MCF 10A (cell line): Measurements from ENCODE around the gene OR9G1. TPM values are rescaled to one million over a fixed set of nuclear protein-coding genes. Genes with fewer than 3 reads are reported as not detected.

Experiments used
- Bru-seq: library from RNA; stranded (reverse); fragments of 400-500 nt; gene quantifications from one replicate; lab custom pipeline; 2021; lab: Mats Ljungman, UMichigan
- BruChase-seq, 2 experiments: library from RNA; stranded (reverse); fragments of 400-500 nt; gene quantifications; one replicate each; lab custom pipeline; 2021; lab: Mats Ljungman, UMichigan
- BruUV-seq: library from RNA; stranded (reverse); fragments of 400-500 nt; replicated peaks from 2 replicates; lab custom pipeline; 2021; lab: Mats Ljungman, UMichigan
- CTCF ChIA-PET: fragments of 300-600 bp; sonication (Branson Sonifier 250); formaldehyde crosslinking; extraction: SDS; loops from one replicate; lab custom pipeline; 2021; ENCODE audit warnings: antibody characterized with exemption, inconsistent platforms; lab: Yijun Ruan, JAX
- POLR2A ChIA-PET: fragments of 300-600, 350-650 bp; sonication (Branson Sonifier 250); formaldehyde crosslinking; extraction: SDS; loops from one replicate; lab custom pipeline; 2020; ENCODE audit warnings: antibody characterized with exemption, inconsistent platforms; lab: Yijun Ruan, JAX
- DNase-seq: peaks from one replicate; pipeline ENCODE4 v3.0.0-alpha.2; 2018; ENCODE audit not compliant: unreplicated experiment
- H3K27ac Mint-ChIP-seq: one replicate; pipeline ENCODE4 v1.8.0; 2022; ENCODE audit warnings: mild to moderate bottlenecking, low read depth, mixed read lengths; ENCODE audit not compliant: unreplicated experiment
- H3K27me3 Mint-ChIP-seq: one replicate; pipeline ENCODE4 v1.8.0; 2022; ENCODE audit warnings: mixed read lengths; ENCODE audit not compliant: insufficient read depth, unreplicated experiment
- H3K36me3 Mint-ChIP-seq: one replicate; pipeline ENCODE4 v1.8.0; 2022; ENCODE audit warnings: mild to moderate bottlenecking, moderate library complexity, mixed read lengths; ENCODE audit not compliant: insufficient read depth, unreplicated experiment
- H3K4me1 Mint-ChIP-seq: one replicate; pipeline ENCODE4 v1.8.0; 2022; ENCODE audit warnings: mixed read lengths; ENCODE audit not compliant: insufficient read depth, unreplicated experiment
- H3K4me3 Mint-ChIP-seq: one replicate; pipeline ENCODE4 v1.8.0; 2022; ENCODE audit warnings: mild to moderate bottlenecking, moderate library complexity, mixed read lengths; ENCODE audit not compliant: unreplicated experiment
- H3K9me3 Mint-ChIP-seq: one replicate; pipeline ENCODE4 v1.8.0; 2022; ENCODE audit warnings: mixed read lengths; ENCODE audit not compliant: unreplicated experiment
- CTCF ChIP-seq: fragments of 200-600 bp; IDR thresholded peaks from one replicate; pipeline ENCODE4 v1.8.0; 2022; ENCODE audit warnings: antibody characterized with exemption, mild to moderate bottlenecking; ENCODE audit not compliant: unreplicated experiment
- intact Hi-C: fragments of 100-400 bp; cut with micrococcal nuclease; formaldehyde crosslinking; loops from 2 replicates; pipeline ENCODE4 v1.14.1; 2022
- long read RNA-seq: library from polyadenylated mRNA; stranded (forward); transcript quantifications from one replicate; pipeline ENCODE4 v2.0.0, GENCODE V29; 2022
- total RNA-seq: library from RNA; stranded (reverse); gene quantifications from 2 replicates; pipeline ENCODE4 v1.2.3, GENCODE V29; 2022

The OR9G1 gene, protein sequence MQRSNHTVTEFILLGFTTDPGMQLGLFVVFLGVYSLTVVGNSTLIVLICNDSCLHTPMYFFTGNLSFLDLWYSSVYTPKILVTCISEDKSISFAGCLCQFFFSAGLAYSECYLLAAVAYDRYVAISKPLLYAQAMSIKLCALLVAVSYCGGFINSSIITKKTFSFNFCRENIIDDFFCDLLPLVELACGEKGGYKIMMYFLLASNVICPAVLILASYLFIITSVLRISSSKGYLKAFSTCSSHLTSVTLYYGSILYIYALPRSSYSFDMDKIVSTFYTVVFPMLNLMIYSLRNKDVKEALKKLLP
- total RNA-seq = not detected in 2 replicates
- Bru-seq, nascent RNA = not detected
- not detected for BruChase-seq, experiment 1, labeled RNA remaining after a 6-hour chase
- not detected for BruChase-seq, experiment 2, labeled RNA remaining after a 2-hour chase
- long read RNA-seq = 0 reads

GRCh38 chr11:56698795-56699194 is at the start of gene OR9G1:
Gene OR9G1 (plus strand): TSS chr11:56699095. CDS start chr11:56700388, 1,293 bp downstream.
- BruUV-seq = no TSS peak
- DNase-seq = no peak
- H3K9me3 Mint-ChIP-seq = peaks cover 12% of the 10 kb centered on the region
- ChIA-PET CTCF (no interaction called here), POLR2A (no interaction called here)
- no peak for TF ChIP-seq CTCF
- H3K27me3 Mint-ChIP-seq = no peaks in the 10 kb centered on the region
- H3K27ac Mint-ChIP-seq = no peak within 1 kb of the TSS
- no peak within 1 kb of the TSS for H3K4me3 Mint-ChIP-seq
- intact Hi-C loops = no loop called here
- H3K4me1 Mint-ChIP-seq = no peaks in the 10 kb centered on the region
- no peaks in the 10 kb centered on the region for H3K36me3 Mint-ChIP-seq

DNA sequence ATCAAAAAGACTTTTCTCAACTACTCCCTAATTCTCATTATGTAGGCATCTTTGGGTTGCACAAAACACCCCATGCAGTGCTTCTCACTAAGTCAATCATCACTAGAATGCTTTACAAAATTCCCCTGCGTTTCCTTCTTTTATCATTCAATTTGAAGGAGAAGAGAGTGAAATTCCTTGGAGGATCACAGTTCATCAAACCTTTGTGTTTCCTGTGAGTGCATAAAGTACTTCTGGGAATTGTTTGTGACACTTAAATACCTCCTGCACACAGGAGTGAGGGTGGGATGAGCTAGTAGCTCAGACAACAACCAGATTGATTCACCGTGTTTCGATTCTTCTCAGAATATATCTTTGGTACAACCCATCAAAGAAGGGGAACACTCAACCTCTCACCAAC is 39.1 kb upstream of the OR9G1 start:
- POLR2A ChIA-PET = no interaction called here
- Mint-ChIP-seq H3K36me3 (no peaks in the 10 kb centered on the region), H3K4me3 (no peak overlapping the region), H3K4me1 (no peaks in the 10 kb centered on the region), H3K27me3 (peaks cover 12% of the 10 kb centered on the region), H3K27ac (no peak overlapping the region), H3K9me3 (peaks cover 7% of the 10 kb centered on the region)
- DNase-seq = no peak
- no TSS peak for BruUV-seq
- intact Hi-C loops = no loop called here
- CTCF ChIA-PET = no interaction called here
- TF ChIP-seq CTCF = no peak

- H3K9me3 Mint-ChIP-seq = peaks cover 7% of the 10 kb centered on the region
- no peak for DNase-seq
- intact Hi-C loops = no loop called here
- no peaks in the 10 kb centered on the region for H3K36me3 Mint-ChIP-seq
- TF ChIP-seq CTCF = no peak
- H3K27me3 Mint-ChIP-seq = peaks cover 12% of the 10 kb centered on the region
- H3K4me1 Mint-ChIP-seq = no peaks in the 10 kb centered on the region
- no peak within 1 kb of the TSS for H3K27ac Mint-ChIP-seq
- ChIA-PET POLR2A (interaction anchor here (0.7 kb wide), 1 partner anchor 38 kb away, joined by 4 read pairs; no protein-coding TSS in a partner anchor), CTCF (interaction anchor here (0.9 kb wide), 1 partner anchor 17 kb away, joined by 3 read pairs; no protein-coding TSS in a partner anchor)
- H3K4me3 Mint-ChIP-seq = no peak within 1 kb of the TSS
- BruUV-seq = no TSS peak
Observed at GRCh38 chr11:56663386-56663785, 35.5 kb upstream of the OR9G1 start, which contains the start of gene OR5AR1. Gene OR5AR1 (plus strand): TSS chr11:56663686. CDS start chr11:56663686, 0 bp downstream.

DNA sequence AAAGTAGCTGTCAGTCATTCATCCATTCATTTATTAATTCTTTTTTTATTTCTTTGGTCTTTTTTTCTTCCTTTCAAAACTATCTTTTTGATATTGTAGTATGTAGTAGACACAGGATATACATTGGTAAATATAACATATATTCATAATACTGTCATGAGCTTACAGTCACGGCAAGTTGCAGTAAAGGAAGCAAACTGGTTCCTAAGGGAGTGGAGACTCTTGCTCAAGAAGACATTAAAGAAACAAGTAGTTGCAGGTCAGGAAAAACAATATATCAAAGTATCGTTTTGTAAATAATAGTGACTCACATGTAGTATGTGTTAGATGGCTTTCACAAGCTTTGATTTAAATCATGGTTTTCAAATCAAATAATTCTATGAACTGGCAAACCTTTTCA is 27.9 kb upstream of the OR9G1 start:
- intact Hi-C loops = no loop called here
- TF ChIP-seq CTCF = no peak
- Mint-ChIP-seq H3K4me1 (no peaks in the 10 kb centered on the region), H3K9me3 (peaks cover 1% of the 10 kb centered on the region), H3K27me3 (peaks cover 21% of the 10 kb centered on the region), H3K27ac (no peak overlapping the region), H3K4me3 (no peak overlapping the region), H3K36me3 (no peaks in the 10 kb centered on the region)
- no peak for DNase-seq
- CTCF ChIA-PET = interaction anchor here (0.5 kb wide), 1 partner anchor 54 kb away, joined by 4 read pairs; no protein-coding TSS in a partner anchor
- POLR2A ChIA-PET = no interaction called here
- BruUV-seq = no TSS peak
